HUES48 (cell line): ENCODE data around the gene SLC26A2.

Experiments
- H3K27ac ChIP-seq: one replicate; pipeline ENCODE4 v1.7.0; 2013; ENCODE audit warnings: low read depth, low read length, inconsistent platforms
- H3K27me3 ChIP-seq: 2 replicates; pipeline ENCODE4 v1.6.1; 2013; ENCODE audit warnings: mild to moderate bottlenecking, low read length; ENCODE audit not compliant: control insufficient read depth, insufficient read depth
- H3K36me3 ChIP-seq: 2 replicates; pipeline ENCODE4 v1.6.1; 2013; ENCODE audit warnings: low read length; ENCODE audit not compliant: control insufficient read depth, insufficient read depth
- H3K4me1 ChIP-seq: 2 replicates; pipeline ENCODE4 v1.6.1; 2013; ENCODE audit warnings: mild to moderate bottlenecking, low read length; ENCODE audit not compliant: control insufficient read depth, insufficient read depth
- H3K4me3 ChIP-seq: 2 replicates; pipeline ENCODE4 v1.5.1; 2013; ENCODE audit warnings: mild to moderate bottlenecking, low read depth, low read length
- H3K9ac ChIP-seq: 2 replicates; pipeline ENCODE4 v1.6.1; 2013; ENCODE audit warnings: mild to moderate bottlenecking, low read depth, low read length, moderate library complexity
- H3K9me3 ChIP-seq: 2 replicates; pipeline ENCODE4 v1.6.1; 2013; ENCODE audit warnings: low read length; ENCODE audit not compliant: control insufficient read depth, insufficient read depth

The SLC26A2 gene

GRCh38 chr5:150009671-150010387 is 49.3 kb downstream of the SLC26A2 start:
- no peak overlapping the region for H3K4me3 ChIP-seq
- no peaks in the 10 kb centered on the region for H3K27me3 ChIP-seq
- no peaks in the 10 kb centered on the region for H3K9me3 ChIP-seq

DNA sequence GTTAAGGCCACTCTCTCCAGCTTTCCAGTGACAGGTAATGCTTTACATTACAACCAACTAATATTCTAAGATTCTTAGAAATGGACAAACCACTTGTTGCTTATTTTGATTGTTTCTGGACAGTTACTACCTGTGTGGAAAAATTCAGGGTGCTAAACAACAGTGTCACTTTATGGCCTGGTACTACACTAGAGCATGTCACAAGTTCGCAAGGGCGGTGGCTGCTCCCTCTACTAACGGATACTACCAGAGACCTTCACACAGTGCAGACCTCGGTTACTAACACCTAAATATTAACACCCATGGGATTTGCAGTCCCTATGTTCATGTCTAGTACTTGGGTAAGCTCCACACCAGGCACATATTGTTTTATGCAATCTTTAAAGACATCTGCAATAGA is 53.4 kb downstream of the SLC26A2 start:
- H3K9ac ChIP-seq: no peak overlapping the region
- no peak overlapping the region for H3K27ac ChIP-seq
- no peak overlapping the region for H3K4me3 ChIP-seq
- no peaks in the 10 kb centered on the region for H3K9me3 ChIP-seq
- peaks cover 93% of the 10 kb centered on the region for H3K36me3 ChIP-seq
- H3K4me1 ChIP-seq: no peaks in the 10 kb centered on the region
- H3K27me3 ChIP-seq: no peaks in the 10 kb centered on the region

More at GRCh38 chr5:150009671-150010387, 49.3 kb downstream of the SLC26A2 start:
- Histone ChIP-seq H3K9ac (no peak overlapping the region), H3K36me3 (peaks cover 93% of the 10 kb centered on the region), H3K4me1 (no peaks in the 10 kb centered on the region), H3K27ac (no peak overlapping the region)

DNA sequence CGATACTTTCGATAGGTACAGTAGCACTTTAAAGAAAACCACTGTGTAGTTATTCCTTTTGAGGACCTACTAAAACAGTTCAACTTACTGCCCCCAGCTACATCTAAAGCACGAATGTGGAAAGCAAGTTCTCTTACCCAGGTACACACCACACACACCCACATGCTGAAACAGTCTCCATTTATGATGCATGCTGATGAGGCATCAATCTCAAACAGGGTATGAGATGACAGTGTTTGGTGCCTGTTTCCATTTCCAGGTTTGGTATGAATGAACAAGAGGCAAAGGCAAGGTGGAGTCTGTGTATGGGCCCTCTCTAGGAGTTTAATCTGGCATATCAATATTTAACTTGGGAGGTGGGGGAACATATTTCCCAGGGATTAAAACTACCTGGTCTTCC is 53.9 kb downstream of the SLC26A2 start:
- H3K4me3 ChIP-seq: no peak overlapping the region
- H3K9ac ChIP-seq: no peak overlapping the region
- peaks cover 93% of the 10 kb centered on the region for H3K36me3 ChIP-seq
- no peaks in the 10 kb centered on the region for H3K4me1 ChIP-seq
- H3K9me3 ChIP-seq: no peaks in the 10 kb centered on the region
- no peak overlapping the region for H3K27ac ChIP-seq
- no peaks in the 10 kb centered on the region for H3K27me3 ChIP-seq

GRCh38 chr5:150015415-150015814 is 54.9 kb downstream of the SLC26A2 start:
- no peaks in the 10 kb centered on the region for H3K9me3 ChIP-seq
- peaks cover 93% of the 10 kb centered on the region for H3K36me3 ChIP-seq
- H3K27ac ChIP-seq: no peak overlapping the region
- H3K27me3 ChIP-seq: no peaks in the 10 kb centered on the region
- H3K4me3 ChIP-seq: no peak overlapping the region
- H3K9ac ChIP-seq: no peak overlapping the region
- no peaks in the 10 kb centered on the region for H3K4me1 ChIP-seq

GRCh38 chr5:150016537-150016936 is 56.0 kb downstream of the SLC26A2 start:
- Histone ChIP-seq H3K36me3 (peaks cover 94% of the 10 kb centered on the region), H3K9ac (no peak overlapping the region), H3K27ac (no peak overlapping the region), H3K4me1 (peaks cover 8% of the 10 kb centered on the region), H3K9me3 (no peaks in the 10 kb centered on the region), H3K4me3 (no peak overlapping the region), H3K27me3 (no peaks in the 10 kb centered on the region)

DNA sequence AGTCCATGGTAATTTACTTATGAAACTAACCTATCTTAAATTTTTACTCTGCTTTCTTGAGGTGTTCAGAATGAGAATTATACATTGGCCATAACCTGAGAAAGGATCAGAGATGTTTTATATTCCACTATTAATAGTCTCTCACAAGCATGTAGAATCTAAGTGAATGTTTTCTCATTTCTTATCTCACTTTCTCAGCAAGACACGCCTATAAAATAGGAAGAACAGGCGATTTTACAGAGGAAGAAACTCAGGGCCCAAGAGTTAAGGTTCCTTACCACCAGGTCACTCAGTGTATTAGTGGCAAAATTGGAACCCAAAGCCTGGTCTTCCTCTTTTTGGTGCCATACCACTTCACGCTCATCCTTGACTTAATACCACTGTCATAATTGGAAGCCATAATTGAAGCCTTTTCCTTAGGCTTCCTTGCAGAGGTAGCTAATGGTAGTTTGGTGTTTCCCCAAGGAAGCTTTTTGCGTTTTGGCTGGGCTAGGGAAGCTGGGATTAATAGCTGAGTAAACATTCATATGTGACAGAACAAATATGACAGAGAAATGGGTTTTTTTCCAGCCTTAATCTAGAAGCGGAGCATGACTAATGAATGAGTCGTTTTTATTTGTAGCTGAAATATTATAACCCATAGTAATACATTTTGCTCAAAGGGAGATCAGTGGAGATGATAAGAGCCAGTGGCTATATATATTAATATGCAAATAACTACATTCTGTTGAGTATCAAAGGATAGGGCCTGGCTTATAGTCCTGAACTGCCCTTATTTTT is 56.9 kb downstream of the SLC26A2 start:
- no peak overlapping the region for H3K27ac ChIP-seq
- peaks cover 94% of the 10 kb centered on the region for H3K36me3 ChIP-seq
- H3K27me3 ChIP-seq: no peaks in the 10 kb centered on the region
- H3K9me3 ChIP-seq: no peaks in the 10 kb centered on the region
- H3K4me1 ChIP-seq: peaks cover 16% of the 10 kb centered on the region
- no peak overlapping the region for H3K4me3 ChIP-seq
- no peak overlapping the region for H3K9ac ChIP-seq

DNA sequence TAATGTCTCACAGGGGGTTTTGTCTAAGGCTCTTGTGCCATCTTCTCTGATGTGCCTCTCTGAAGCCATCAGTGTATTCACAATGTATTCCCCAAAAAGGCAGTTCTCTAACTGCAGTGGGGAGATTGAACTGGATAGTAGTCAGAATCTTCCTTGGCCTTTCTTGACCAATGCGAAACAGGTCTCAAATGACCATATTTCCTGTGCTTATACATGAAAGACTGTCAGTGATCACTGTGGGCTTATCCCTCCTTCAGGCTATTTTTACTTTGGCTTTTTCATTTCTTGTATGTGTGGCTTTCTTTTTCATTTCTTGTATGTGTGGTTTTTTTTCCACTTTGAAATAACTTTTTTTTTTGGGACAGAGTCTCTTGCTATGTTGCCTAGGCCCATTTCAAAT is 59.7 kb downstream of the SLC26A2 start:
- Histone ChIP-seq H3K27ac (no peak overlapping the region), H3K9ac (no peak overlapping the region), H3K36me3 (peaks cover 92% of the 10 kb centered on the region), H3K4me1 (peaks cover 18% of the 10 kb centered on the region), H3K4me3 (no peak overlapping the region), H3K9me3 (no peaks in the 10 kb centered on the region), H3K27me3 (no peaks in the 10 kb centered on the region)

GRCh38 chr5:150021491-150022157 is 61.1 kb downstream of the SLC26A2 start:
- Histone ChIP-seq H3K27me3 (no peaks in the 10 kb centered on the region), H3K9me3 (no peaks in the 10 kb centered on the region), H3K36me3 (peaks cover 93% of the 10 kb centered on the region), H3K4me3 (0 out of 2 replicates have a peak overlapping the region, but pooled peaks have one; percentile 23), H3K4me1 (peaks cover 18% of the 10 kb centered on the region), H3K27ac (peak overlapping the region; percentile 93), H3K9ac (0 out of 2 replicates have a peak overlapping the region, but pooled peaks have one; percentile 2)

GRCh38 chr5:150022158-150022531 is 61.6 kb downstream of the SLC26A2 start:
- no peak overlapping the region for H3K9ac ChIP-seq
- no peaks in the 10 kb centered on the region for H3K9me3 ChIP-seq
- H3K4me3 ChIP-seq: no peak overlapping the region
- H3K27ac ChIP-seq: peak overlapping the region; percentile 93
- peaks cover 95% of the 10 kb centered on the region for H3K36me3 ChIP-seq
- no peaks in the 10 kb centered on the region for H3K27me3 ChIP-seq
- H3K4me1 ChIP-seq: peaks cover 18% of the 10 kb centered on the region

DNA sequence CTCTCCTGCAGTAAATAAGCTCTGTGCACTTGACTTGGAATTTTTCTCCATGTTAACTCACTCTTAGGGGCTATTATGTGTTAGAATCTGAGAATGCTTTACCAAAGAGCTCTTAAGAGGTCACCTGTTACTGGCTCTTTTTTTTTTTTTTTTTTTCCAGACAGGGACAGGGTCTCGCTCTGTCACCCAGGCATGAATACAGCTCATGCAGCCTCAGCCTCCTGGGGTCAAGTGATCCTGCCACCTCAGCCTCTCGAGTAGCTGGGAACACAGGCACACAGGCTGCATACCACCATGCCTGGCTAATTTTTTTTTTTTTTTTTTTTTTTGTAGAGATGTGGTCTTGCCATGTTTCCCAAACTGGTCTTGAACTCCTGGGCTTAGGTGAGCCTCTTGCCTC is 62.1 kb downstream of the SLC26A2 start:
- no peaks in the 10 kb centered on the region for H3K27me3 ChIP-seq
- H3K4me1 ChIP-seq: peaks cover 18% of the 10 kb centered on the region
- no peak overlapping the region for H3K4me3 ChIP-seq
- H3K9me3 ChIP-seq: no peaks in the 10 kb centered on the region
- peak overlapping the region; percentile 93 for H3K27ac ChIP-seq
- H3K36me3 ChIP-seq: peaks cover 95% of the 10 kb centered on the region
- H3K9ac ChIP-seq: no peak overlapping the region

DNA sequence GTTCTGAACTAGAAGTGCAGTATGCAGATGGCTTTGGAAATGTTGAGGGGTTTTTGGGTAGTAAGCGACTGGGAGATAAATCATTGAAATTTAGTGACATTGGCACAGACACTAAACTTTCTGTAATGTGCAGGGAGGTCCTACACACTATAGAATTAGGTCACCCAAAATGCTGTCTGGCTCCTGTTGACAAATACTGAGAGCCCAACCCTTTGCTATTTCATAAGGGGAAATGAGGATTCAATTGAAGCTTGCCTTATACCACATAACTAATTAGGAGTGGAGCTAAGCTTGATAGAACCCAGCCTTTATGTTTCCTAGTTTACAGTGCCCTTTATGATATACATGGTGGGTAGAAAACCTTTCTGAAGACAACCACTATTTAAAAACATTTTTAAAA is 62.6 kb downstream of the SLC26A2 start:
- H3K4me1 ChIP-seq: peaks cover 18% of the 10 kb centered on the region
- H3K9me3 ChIP-seq: no peaks in the 10 kb centered on the region
- no peaks in the 10 kb centered on the region for H3K27me3 ChIP-seq
- no peak overlapping the region for H3K27ac ChIP-seq
- H3K36me3 ChIP-seq: peaks cover 94% of the 10 kb centered on the region
- H3K4me3 ChIP-seq: no peak overlapping the region
- no peak overlapping the region for H3K9ac ChIP-seq
